ENCODE data around the gene ISM2. TPM values are rescaled to one million over a fixed set of nuclear protein-coding genes. Genes with fewer than 3 reads are reported as not detected.

The ISM2 gene
- total RNA-seq: 0.14 and 0.55 TPM in 2 replicates

DNA sequence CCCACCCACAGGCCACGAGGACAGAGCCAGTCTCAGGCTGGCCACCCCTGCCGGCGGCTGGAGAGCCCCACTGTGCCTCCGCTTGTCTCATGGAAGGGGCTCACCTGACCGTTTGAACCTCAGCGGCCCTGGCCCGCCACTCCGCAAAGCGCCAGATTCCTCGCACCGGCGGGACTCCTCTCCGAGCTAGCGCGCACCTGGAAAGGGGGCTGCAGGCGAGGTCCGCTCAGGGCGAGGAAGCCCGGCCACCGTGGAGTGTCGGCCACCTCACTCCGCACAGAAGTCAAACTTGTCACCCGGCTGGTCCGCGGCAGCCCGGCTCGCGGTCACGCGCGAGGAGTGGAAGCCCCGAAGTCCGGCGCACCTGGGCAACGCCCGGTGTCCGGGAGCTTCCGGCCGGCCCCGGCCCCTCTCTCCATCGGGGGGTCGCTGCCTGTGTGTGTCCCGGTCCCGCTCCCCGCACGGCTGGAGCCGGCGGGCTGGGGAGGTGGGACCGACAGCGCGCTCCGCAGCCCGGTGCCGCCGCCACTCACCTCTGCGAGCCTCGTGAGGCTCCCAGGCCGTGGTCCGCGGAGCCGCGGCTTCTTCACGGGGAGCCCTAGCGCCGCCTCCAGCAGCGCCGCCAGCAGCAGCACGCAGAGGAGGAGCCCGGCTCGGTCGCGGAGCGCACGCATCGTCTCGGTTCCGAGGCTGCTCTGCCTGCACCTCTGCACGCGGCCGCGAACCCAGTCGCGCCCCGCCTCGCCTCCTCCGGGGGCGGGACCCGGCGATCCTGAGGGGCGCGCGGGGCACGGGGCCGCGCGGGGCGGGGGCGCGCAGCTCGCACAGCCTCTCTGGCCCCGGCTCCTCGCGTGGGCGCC lies at the start of gene ISM2:
TSS of gene ISM2 (minus strand) at position 697 of the 860 bp plus-strand sequence. CDS start at position 674, 23 bp downstream.

DNA sequence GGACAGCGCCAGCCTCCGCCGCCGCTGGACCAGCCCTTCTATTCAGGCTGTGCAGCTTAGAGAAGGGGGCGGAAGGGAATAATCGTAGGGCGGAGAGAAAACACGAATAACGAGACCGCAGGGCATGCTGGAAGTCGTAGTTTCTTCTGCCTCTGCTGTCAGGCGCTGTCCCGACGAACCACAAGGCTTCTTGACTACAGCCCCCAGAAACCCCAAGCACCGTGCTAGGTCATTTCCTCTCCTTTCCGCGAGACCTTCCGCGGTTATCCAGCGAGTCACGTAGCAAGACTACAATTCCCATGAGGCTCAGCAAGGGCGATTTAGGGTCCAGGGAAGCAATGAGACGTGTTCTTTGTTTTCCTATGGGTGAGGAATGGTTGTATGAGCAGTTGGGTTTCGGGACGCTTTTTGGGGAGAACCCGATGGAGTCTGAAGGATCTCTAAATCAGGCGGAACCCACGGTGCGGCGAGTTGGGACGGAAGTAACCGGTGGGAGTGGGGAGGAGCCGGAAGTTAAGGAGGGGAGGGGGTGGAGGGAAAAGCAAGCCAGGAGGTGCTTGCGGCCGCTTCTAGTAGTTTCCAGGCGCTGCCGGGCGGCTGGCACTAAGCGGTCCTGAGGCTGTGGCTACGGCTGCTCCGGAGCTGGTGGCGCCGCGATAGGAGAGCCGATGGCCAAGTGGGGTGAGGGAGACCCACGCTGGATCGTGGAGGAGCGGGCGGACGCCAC lies 40.9 kb downstream of the ISM2 start, which contains the start of the genes AHSA1 and VIPAS39:
TSS of gene AHSA1 (plus strand) at position 572 of the 727 bp plus-strand sequence. CDS start at position 669, 97 bp downstream.
TSS of gene VIPAS39 (minus strand) at position 80 of the 727 bp plus-strand sequence. CDS start 3,499 bp downstream, outside the sequence.

Other genes starting within 250 kb of the ISM2 start
- gene NGB, start 227.6 kb downstream of the ISM2 start, total RNA-seq: not detected in 2 replicates
- 9.0 and 9.9 TPM in 2 replicates for gene POMT2, start 177.9 kb downstream of the ISM2 start, total RNA-seq
- gene GSTZ1, start 177.8 kb downstream of the ISM2 start, total RNA-seq: 24.4 and 48.8 TPM in 2 replicates
- 9.7 and 9.8 TPM in 2 replicates for gene TMED8, start 121.7 kb downstream of the ISM2 start, total RNA-seq
- 3.1 TPM in 2 replicates for gene SAMD15, start 121.4 kb downstream of the ISM2 start, total RNA-seq
- 0.09 and 0.14 TPM in 2 replicates for gene NOXRED1, start 75.3 kb downstream of the ISM2 start, total RNA-seq
- 27.7 and 27.8 TPM in 2 replicates for gene VIPAS39, start 41.2 kb downstream of the ISM2 start, total RNA-seq
- gene AHSA1, start 40.7 kb downstream of the ISM2 start, total RNA-seq: 95.4 and 136 TPM in 2 replicates
- gene SPTLC2, start 117.8 kb upstream of the ISM2 start, total RNA-seq: 15.8 and 17.5 TPM in 2 replicates
- gene ALKBH1, start 209.2 kb upstream of the ISM2 start, total RNA-seq: 7.7 and 7.9 TPM in 2 replicates
- gene SLIRP, start 209.3 kb upstream of the ISM2 start, total RNA-seq: 168 and 174 TPM in 2 replicates

All from smooth muscle cell of bladder (primary cell).